Hepatocyte (in vitro differentiated cells): ENCODE data around the gene MINAR2. TPM values are rescaled to one million over a fixed set of nuclear protein-coding genes. Genes with fewer than 3 reads are reported as not detected.

Experiments used
- polyA plus RNA-seq: library from polyadenylated mRNA; unstranded; fragments of >200 nt; fragmentation: Nextera tagmentation; extraction: Ambion mirVana; gene quantifications from 2 replicates; pipeline ENCODE4 v1.2.1, GENCODE V29; 2016
- total RNA-seq: library from RNA; depleted of rRNA; stranded (reverse); fragments of >200 nt; gene quantifications from 2 replicates; pipeline ENCODE4 v1.2.3, GENCODE V29; 2014

Gene MINAR2
- total and polyA plus RNA-seq, 2 experiments from 2014 or later = 0.08 TPM; not detected in 1

Other genes starting within 250 kb of the MINAR2 start
- 22.4 and 23.6 TPM in 2 replicates for gene CHSY3, start 156.4 kb downstream of the MINAR2 start, total RNA-seq
- 16.0 and 18.1 TPM in 2 replicates for gene CHSY3, start 156.4 kb downstream of the MINAR2 start, polyA plus RNA-seq